ENCODE data around the gene PRELID2.

GRCh38 chr5:145824040-145824439, 11.1 kb downstream of the PRELID2 start:
- TF ChIP-seq PATZ1 (CRISPR knock-in tag; IDR thresholded peaks at IDR 0.05; ENCODE audit: borderline replicate concordance) (no peak), ZFP30 (CRISPR knock-in tag; IDR thresholded peaks at IDR 0.05) (no peak), ZNF70 (CRISPR knock-in tag; IDR thresholded peaks at IDR 0.05) (no peak), ESRRG (CRISPR knock-in tag; IDR thresholded peaks at IDR 0.05) (no peak), BACH2 (CRISPR knock-in tag; IDR thresholded peaks at IDR 0.05; ENCODE audit: borderline replicate concordance) (no peak), CSRNP3 (CRISPR knock-in tag; IDR thresholded peaks at IDR 0.05) (no peak), ZFP3 (CRISPR knock-in tag; IDR thresholded peaks at IDR 0.05) (no peak), GLIS3 (CRISPR knock-in tag; IDR thresholded peaks at IDR 0.05) (no peak), TSHZ2 (CRISPR knock-in tag; IDR thresholded peaks at IDR 0.05) (no peak)
